SU-DHL-6 (cell line): ENCODE measurements around the gene INO80C.

Experiments used
- H2AFZ ChIP-seq: fragments of 200-600 bp; sonication (generic); 2 replicates; pipeline ENCODE4 v1.6.1; 2014; ENCODE audit warnings: low read depth, mild to moderate bottlenecking, moderate library complexity, mixed read lengths, antibody characterized with exemption, low read length; ENCODE audit not compliant: severe bottlenecking
- H3F3A ChIP-seq: fragments of 200-600 bp; shearing (Covaris generic); 2 replicates; pipeline ENCODE4 v1.6.0; 2016; ENCODE audit warnings: antibody characterized with exemption, mild to moderate bottlenecking; ENCODE audit not compliant: insufficient read depth
- H3K27ac ChIP-seq: fragments of 200-600 bp; sonication (generic); 2 replicates; pipeline ENCODE4 v1.5.1; 2016; ENCODE audit warnings: low read depth, mild to moderate bottlenecking, low read length, moderate library complexity, mixed read lengths
- H3K27me3 ChIP-seq: fragments of 200-600 bp; sonication (generic), shearing (Covaris generic); 2 replicates; pipeline ENCODE4 v1.6.0; 2014; ENCODE audit warnings: mild to moderate bottlenecking, low read length
- H3K36me3 ChIP-seq: fragments of 200-600 bp; sonication (generic); 2 replicates; pipeline ENCODE4 v1.6.1; 2014; ENCODE audit warnings: mild to moderate bottlenecking, low read length, mixed read lengths
- H3K4me2 ChIP-seq: fragments of 300-600, 200-600 bp; shearing (Covaris generic), sonication (generic); 2 replicates; pipeline ENCODE4 v1.6.0; 2014; ENCODE audit warnings: low read length, low read depth, mild to moderate bottlenecking; ENCODE audit not compliant: poor library complexity, severe bottlenecking
- H3K4me3 ChIP-seq: fragments of 200-600 bp; sonication (generic); 2 replicates; pipeline ENCODE4 v1.5.1; 2014; ENCODE audit warnings: antibody characterized with exemption, low read length, mild to moderate bottlenecking, mixed read lengths; ENCODE audit not compliant: insufficient read depth, poor library complexity, severe bottlenecking
- H3K79me2 ChIP-seq: fragments of 200-600 bp; sonication (generic); 2 replicates; pipeline ENCODE4 v1.6.1; 2014; ENCODE audit warnings: mild to moderate bottlenecking, low read length, moderate library complexity; ENCODE audit not compliant: insufficient read depth
- H3K9ac ChIP-seq: fragments of 200-600 bp; sonication (generic); 2 replicates; pipeline ENCODE4 v1.7.0; 2014; ENCODE audit warnings: mild to moderate bottlenecking, low read length
- H3K9me2 ChIP-seq: fragments of 200-600 bp; sonication (generic); replicated peaks from 2 replicates; pipeline ENCODE4 v1.6.1; 2014; ENCODE audit warnings: low read length; ENCODE audit not compliant: insufficient read depth
- H3K9me3 ChIP-seq: fragments of 200-600 bp; sonication (generic); 2 replicates; pipeline ENCODE4 v1.6.1; 2014; ENCODE audit warnings: low read length, mixed read lengths; ENCODE audit not compliant: insufficient read depth
- H4K20me1 ChIP-seq: fragments of 200-600 bp; sonication (generic); 2 replicates; pipeline ENCODE4 v1.6.1; 2014; ENCODE audit warnings: low read depth, mild to moderate bottlenecking, antibody characterized with exemption, low read length, moderate library complexity, mixed read lengths
- EZH2phosphoT487 ChIP-seq: fragments of 200-600 bp; sonication (generic), shearing (Covaris generic); conservative IDR thresholded peaks from 2 replicates; pipeline ENCODE4 v1.6.1; 2018; ENCODE audit warnings: mild to moderate bottlenecking, antibody characterized with exemption, low read length, moderate library complexity, mixed read lengths
- TF ChIP-seq, protein P1 (sequence below): fragments of 200-600 bp; sonication (generic); IDR thresholded peaks from one replicate; pipeline ENCODE4 v1.5.1; 2017; ENCODE audit warnings: antibody characterized with exemption, mild to moderate bottlenecking, low read length, moderate library complexity; ENCODE audit not compliant: insufficient read depth, poor library complexity, severe bottlenecking

INO80C gene

DNA sequence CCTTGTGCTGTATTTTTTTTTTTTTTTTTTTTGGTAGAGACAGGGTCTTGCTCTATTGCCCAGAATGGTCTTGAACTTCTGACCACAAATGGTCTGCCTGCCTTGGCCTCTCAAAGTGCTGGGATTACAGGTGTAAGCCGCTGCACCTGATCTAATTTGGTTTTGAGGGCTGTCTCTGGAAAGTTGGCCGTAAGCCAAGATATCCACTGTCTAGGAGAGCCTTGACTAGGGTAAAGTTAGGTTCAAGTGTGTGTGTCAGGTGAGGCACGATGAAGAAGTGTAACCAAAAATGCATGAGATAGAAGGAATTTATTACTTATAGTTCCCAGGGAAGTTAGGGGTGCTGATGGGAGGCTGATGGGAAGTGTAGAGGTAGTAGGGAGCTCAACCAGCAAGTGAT is 46.7 kb downstream of the INO80C start:
- Histone ChIP-seq H4K20me1 (no peaks in the 10 kb centered on the region), H3K79me2 (no peaks in the 10 kb centered on the region), H3K27ac (no peak overlapping the region), H3K9me2 (no peaks in the 10 kb centered on the region), H3K27me3 (no peaks in the 10 kb centered on the region), H3K4me3 (no peak overlapping the region), H3K9me3 (no peaks in the 10 kb centered on the region), H3F3A (no peaks in the 10 kb centered on the region), H3K4me2 (no peak overlapping the region), H2AFZ (no peak overlapping the region), H3K36me3 (no peaks in the 10 kb centered on the region), H3K9ac (no peak overlapping the region)
- TF ChIP-seq EZH2phosphoT487 = no peak
- TF ChIP-seq, protein P1, sequence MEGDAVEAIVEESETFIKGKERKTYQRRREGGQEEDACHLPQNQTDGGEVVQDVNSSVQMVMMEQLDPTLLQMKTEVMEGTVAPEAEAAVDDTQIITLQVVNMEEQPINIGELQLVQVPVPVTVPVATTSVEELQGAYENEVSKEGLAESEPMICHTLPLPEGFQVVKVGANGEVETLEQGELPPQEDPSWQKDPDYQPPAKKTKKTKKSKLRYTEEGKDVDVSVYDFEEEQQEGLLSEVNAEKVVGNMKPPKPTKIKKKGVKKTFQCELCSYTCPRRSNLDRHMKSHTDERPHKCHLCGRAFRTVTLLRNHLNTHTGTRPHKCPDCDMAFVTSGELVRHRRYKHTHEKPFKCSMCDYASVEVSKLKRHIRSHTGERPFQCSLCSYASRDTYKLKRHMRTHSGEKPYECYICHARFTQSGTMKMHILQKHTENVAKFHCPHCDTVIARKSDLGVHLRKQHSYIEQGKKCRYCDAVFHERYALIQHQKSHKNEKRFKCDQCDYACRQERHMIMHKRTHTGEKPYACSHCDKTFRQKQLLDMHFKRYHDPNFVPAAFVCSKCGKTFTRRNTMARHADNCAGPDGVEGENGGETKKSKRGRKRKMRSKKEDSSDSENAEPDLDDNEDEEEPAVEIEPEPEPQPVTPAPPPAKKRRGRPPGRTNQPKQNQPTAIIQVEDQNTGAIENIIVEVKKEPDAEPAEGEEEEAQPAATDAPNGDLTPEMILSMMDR = no peak

DNA sequence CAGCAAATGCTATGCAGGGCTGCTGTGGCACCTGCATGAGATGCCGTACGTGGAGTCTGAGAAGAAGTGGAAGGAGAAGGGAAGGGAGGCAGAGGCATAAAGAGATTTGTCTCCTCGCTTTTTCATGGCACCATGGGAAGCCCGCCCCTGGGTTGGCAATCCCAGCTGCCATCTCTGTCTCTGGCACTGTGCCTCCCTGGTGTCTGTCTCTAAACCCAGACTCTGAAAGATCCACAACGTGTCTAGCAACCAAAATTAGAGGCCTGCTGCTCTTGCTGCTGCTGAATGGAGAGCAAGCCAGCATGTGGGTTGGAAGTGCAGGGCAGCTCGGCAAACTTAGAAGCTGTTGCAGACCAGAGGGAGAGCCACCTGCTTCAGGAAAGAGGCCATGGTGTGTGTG is 53.1 kb downstream of the INO80C start:
- H3K27me3 ChIP-seq = no peaks in the 10 kb centered on the region
- H3K4me2 ChIP-seq = no peak overlapping the region
- H4K20me1 ChIP-seq = no peaks in the 10 kb centered on the region

DNA sequence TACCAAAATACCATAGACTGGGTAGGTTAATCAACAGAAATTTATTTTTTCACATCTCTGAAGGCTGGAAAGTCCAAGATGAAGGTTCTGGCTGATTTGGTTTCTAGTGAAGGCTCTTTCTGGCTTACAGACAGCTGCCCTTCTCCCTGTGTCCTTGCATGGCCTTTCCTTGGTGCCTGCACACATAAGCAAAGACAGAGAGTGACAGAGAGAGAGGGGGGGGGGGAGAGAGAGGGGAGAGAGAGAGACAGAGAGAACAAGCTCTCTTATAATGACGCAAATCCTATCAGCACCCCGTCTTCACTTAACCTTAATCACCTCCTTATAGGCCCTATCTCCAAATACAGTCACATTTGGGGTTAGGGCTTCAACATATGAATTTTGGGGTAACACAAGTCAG is 53.9 kb downstream of the INO80C start:
- no peak overlapping the region for H3K9ac ChIP-seq

More for the DNA sequence above, 53.1 kb downstream of the INO80C start:
- Histone ChIP-seq H3K4me3 (no peak overlapping the region), H2AFZ (no peak overlapping the region), H3K79me2 (no peaks in the 10 kb centered on the region), H3K9me3 (no peaks in the 10 kb centered on the region), H3K9ac (no peak overlapping the region), H3K27ac (no peak overlapping the region), H3K36me3 (no peaks in the 10 kb centered on the region), H3F3A (no peaks in the 10 kb centered on the region), H3K9me2 (no peaks in the 10 kb centered on the region)
- TF ChIP-seq EZH2phosphoT487 = no peak
- TF ChIP-seq, protein P1 = no peak

More for the DNA sequence above, 53.9 kb downstream of the INO80C start:
- Histone ChIP-seq H3K27me3 (no peaks in the 10 kb centered on the region), H2AFZ (no peak overlapping the region), H3K4me3 (no peak overlapping the region), H3K79me2 (no peaks in the 10 kb centered on the region), H4K20me1 (no peaks in the 10 kb centered on the region), H3K9me3 (no peaks in the 10 kb centered on the region), H3K27ac (no peak overlapping the region), H3K9me2 (no peaks in the 10 kb centered on the region), H3K36me3 (no peaks in the 10 kb centered on the region), H3F3A (no peaks in the 10 kb centered on the region), H3K4me2 (no peak overlapping the region)
- TF ChIP-seq, protein P1 = no peak
- no peak for TF ChIP-seq EZH2phosphoT487
